Fibroblast of skin of right quadriceps (primary cell): Measurements from ENCODE around the gene KCNQ1.

Source experiments
- DNase-seq: peaks from one replicate; pipeline ENCODE4 v3.0.0-alpha.2; 2013

Gene KCNQ1

DNA sequence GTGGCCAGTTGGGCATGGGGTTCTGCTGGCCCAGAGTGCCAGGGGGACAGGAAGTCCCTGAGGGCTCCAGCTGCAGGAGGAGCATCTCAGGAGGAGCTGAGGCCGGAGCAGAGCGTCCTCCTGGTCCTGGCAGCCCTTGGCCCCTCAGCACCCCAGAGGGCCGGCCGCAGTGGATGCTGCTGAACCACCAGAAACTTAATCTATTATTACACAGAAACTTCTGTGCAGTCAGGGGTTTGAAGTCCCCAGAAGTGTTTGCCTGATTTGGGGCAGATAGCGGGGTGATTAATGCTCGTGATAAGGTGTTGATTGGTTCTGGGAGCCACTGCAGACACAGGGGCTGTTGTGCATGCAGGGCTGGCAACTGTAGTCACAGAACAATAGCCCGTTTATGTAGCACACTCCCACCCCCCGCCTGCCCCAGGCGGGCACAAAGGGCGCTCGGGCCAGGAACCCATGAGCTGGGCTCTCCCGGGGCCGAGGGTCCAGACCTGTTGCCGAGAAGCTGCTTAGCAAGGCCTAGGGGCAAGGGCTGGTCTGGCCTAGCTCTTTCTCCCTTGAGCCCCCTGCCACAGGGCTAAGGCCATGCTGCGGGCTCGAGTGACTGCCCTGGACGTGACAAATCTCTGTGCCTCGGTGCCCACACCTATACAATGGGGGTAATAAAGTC, 284.0 kb downstream of the KCNQ1 start:
- no peak for DNase-seq

- DNase-seq, result no peak
These were observed 285.0 kb downstream of the KCNQ1 start for GRCh38 chr11:2729841-2730240.

GRCh38 chr11:2730272-2731129, 285.7 kb downstream of the KCNQ1 start:
- DNase-seq, result no peak

GRCh38 chr11:2731130-2732125, 286.6 kb downstream of the KCNQ1 start:
- DNase-seq, result no peak

DNA sequence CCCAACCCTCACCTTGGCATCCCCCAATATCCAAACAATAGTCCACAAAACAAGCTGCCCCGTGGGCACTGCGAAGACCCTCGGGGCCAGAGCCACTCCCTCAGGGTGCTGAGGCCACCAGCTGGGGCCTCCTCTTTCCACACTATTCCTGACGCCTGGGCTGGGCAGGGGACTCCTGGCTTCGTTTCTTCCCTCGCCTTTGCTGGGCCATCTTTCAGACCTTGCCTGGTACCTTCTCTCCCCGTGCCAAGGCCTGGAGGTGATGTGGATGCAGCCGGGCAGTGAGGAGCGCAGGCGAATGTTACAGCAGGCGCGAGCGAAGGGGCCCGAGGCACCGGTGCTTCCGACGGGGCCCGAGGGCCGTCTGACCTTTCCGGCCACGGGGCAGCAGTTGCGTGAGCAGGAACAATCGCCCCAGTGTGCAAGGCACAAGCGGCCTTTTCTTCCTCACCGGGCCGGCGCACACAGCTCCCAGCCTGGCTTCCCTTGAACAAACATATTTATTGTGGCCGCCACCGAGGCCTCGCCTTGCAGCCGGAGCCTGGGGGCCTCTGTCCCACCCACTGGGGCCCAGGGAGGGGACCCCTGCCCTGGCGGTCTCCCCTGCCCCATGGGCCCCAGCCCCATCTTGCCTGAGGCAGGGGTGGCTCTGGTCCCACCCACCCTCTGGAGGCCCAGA, 287.6 kb downstream of the KCNQ1 start:
- no peak for DNase-seq

DNA sequence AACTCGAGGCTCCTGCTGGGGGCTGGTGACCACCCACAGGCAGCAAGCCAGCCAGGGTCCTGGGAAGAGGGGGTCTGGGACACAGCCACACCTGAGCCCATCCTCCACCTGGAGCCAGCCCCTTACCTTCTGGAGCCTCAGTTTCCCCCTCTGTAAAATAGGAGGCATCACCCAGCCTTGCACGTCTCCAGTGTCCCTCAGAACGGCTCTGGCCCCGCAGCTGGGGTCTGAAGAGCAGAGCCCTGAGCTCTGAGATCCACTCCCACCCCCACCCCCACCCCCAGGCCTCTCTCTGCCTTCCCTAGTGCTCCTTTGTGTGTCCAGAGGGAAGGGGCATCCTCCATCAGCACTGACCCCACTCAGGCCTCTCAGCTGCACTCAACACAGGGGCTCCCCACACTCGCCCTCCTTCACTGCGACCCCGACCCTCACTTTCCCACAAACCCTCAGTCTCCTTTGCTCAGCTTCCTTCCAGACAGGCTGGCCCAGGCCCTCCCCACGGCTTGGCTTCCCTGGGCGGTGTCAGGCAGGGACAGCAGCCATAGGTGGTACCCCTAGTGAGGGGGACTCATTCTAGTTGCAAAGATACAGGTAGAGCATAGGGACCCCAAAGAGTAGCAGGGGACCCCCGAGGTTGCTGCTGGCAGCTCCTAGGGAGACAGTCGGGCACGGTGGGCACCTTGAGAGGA, 288.3 kb downstream of the KCNQ1 start:
- DNase-seq, result no peak

DNA sequence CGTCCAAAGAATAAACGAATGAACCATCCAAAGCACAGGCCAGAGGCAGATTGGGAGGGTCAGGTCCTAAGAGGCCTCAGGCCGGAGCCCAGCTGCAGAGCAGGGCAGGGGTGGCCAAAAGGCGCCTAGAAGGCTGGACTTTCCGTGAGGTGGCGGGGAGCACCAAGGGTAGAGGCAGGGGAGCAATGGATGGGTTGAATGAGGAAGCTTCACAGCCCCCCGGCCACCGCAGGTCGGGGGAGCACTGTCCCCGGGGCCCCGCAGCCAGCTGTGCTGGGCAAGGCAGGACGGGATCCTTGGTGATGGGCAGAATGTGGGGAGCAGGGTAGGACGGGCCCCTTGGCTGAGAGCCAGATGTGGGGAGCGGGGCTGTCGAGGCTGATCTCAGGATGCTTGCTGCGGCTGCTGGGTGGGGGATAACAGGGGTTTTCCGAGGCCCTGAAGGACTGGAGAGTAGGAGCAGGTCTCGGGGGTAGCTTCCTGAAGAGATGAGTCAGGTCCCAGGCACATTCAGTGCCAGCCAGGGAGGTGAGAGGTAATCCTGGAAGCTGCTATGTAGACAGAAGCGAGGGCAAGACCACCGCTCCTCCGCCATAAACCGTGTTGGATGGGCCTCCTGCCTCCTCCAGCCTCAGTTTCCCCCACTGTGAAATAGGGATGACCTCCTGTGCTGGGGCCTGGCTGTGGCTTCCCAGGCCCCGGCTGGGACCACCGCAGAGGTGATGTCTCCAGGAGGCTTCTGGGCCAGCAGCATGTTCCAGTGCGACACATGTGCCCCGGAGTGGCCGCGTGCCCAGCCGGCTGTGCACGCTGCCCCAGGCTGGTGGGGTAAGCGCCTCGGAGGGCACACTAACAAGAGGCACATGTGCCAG, 289.6 kb downstream of the KCNQ1 start:
- no peak for DNase-seq

DNA sequence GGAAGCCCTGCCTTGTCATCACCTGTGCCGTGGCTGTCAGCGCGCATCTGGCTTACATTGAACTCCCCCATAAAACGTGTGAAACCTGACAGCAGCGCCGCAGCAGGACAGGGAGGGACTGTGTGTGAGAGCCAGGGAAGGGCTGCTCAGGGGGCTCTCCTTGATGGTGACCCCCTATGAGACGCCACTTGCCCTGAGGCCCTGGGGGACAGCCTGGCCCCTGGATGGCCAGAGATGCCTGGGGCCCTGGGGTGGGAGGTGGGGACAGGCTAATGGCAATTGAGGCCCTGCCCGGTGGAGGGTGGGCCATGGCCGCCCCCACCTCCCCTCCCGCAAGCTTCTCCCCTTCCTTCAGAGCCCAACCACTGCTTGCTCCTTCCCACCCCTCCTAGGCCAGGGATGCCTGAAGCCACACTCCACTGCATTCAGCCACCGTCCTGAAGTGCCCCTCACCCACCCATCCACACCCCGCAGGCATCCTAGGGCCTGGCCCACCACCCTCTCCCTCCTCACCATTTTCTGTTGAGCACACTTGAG, 290.3 kb downstream of the KCNQ1 start:
- DNase-seq, result no peak

DNA sequence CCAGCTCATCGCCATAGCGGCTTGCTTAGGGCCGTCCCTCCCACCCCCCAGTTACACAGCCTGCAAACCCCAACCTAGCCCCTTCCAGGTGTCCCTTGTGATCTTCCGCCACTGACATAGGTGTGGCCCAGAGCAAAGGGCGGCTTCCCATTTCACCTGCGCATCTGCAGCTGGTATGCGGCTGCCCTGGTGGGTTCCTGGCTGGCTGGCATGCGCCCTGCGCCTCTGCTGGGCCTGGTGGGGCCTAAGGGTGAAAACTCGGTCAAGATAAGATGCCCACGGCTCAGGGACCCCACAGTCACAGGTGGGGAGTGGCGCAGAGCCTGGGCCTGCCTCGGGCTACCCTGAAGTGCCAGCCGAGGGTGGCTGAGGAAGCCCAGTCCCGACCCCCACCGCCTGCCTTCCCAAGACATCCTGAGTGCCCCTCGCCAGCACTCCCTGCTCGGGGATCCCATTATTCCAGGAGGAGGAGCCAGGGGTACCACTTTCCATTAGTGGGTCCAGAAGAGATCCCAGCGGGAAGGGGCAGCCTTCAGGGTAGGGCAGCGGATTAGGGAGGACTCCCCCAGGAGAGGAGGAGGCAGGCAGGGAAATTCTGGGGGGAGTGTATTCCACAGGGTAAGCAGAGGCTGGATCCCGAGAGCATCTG, 291.9 kb downstream of the KCNQ1 start:
- DNase-seq, result no peak

DNA sequence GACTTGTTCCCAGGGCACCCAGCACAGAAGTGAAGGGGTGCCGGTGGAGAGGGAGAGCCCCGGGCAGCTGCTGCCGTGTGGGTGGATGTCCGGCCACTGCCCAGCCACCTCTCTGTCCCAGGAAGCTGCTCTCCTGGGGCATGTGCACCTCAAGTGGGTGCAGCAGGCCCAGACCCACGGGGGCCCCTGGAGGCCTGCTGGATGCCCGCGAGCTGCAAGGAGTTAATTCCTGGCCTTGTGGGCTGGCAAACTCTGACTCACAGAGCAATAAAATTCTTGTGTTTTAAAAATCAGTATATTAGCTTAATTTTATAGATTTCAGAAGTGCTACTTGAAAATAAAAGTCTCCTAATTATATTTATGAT, 292.4 kb downstream of the KCNQ1 start:
- DNase-seq, result no peak

- no peak for DNase-seq
These were observed 293.1 kb downstream of the KCNQ1 start for GRCh38 chr11:2737866-2738265.

DNA sequence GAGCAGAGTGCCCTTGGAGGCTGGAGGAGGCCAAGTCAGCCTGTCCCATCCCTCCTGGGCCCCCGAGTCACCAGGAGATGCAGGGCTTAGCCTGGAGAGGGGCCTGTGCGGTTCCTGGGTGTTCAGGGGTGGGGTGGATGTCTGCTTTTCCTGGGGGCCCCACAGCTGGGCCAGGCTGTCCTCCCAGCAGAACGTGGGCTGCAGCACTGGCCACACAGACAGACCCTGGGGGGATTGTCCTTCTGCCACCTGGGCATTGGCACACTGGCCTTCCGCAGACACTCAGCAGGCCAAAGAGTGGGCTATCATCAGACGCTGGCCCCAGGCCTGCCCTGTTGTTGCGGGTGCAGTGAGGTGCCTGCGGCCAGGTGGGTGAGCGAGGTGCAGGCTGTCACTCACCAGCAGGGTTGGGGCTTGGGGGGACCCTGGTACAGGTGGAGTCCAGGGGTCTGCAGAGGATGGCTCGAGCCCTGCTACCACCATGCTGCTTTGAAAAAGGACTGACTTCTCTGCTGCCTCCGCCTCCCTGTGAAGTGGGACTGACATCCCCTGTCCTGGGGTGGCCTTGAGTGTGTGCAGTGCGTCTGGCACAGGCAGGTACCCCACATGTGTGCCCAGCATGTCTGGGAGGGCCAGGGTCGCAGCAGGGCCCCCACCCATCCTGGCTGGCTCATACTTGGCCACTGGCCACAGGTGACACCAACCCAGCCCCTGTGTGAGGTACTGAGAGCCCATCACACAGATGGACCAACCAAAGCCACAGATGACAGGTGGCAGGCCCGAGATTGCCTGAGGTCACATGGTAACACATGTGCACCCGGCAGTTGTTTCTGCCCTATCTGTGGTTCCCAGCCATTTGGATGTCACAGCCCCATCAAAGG, 294.0 kb downstream of the KCNQ1 start:
- no peak for DNase-seq

- no peak for DNase-seq
These were observed 294.9 kb downstream of the KCNQ1 start for GRCh38 chr11:2739531-2740274.

DNA sequence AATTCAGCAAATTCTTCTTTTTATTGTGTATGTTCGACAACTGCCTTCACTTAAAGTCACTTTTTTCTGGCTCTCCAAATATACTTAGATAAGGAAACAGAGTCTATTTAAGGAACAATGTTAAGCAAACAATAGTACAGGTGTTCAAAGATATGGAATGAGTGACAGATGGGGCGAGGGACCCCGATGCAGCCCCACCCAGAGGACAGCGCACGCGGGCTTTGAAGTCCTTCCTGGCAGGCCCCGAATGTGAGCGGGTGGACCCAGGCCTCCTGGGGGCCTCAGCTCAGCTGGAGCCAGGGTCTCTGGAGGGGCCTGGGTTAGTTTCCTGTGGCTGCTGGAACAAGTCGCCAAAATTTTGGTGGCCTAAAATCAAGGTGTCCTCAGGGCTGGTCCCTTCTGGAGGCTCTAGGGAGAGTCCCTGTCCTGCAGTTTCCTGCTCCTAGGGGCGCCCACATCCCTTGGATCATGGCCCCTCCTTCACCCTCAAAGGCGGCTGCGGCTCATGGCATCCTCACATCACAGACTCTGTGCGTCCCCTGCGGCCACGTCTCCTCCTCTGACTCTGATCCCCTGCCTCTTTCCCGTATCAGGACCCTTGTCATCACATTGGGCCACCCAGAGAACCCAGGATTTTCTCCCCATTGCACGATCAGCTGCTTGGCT, 295.6 kb downstream of the KCNQ1 start:
- no peak for DNase-seq

DNA sequence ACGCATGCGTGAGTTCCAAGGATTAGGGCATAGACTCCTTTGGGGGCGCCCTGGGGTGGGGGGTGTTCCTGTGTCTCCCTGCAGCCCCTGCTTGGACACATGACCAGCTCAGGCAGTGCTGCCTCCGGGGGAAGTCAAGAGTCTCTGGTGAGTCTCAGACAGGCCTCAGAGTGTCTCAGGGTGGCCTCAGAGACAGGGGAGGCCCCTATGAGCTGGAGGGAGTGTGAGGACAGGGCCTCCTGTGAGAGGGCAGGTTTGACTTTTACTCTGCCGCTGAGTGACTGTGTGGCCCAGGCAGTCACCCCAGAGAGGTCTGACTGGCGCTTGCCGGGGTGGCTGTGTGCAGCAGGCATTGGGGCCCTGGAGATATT, 296.2 kb downstream of the KCNQ1 start:
- DNase-seq, result no peak

DNA sequence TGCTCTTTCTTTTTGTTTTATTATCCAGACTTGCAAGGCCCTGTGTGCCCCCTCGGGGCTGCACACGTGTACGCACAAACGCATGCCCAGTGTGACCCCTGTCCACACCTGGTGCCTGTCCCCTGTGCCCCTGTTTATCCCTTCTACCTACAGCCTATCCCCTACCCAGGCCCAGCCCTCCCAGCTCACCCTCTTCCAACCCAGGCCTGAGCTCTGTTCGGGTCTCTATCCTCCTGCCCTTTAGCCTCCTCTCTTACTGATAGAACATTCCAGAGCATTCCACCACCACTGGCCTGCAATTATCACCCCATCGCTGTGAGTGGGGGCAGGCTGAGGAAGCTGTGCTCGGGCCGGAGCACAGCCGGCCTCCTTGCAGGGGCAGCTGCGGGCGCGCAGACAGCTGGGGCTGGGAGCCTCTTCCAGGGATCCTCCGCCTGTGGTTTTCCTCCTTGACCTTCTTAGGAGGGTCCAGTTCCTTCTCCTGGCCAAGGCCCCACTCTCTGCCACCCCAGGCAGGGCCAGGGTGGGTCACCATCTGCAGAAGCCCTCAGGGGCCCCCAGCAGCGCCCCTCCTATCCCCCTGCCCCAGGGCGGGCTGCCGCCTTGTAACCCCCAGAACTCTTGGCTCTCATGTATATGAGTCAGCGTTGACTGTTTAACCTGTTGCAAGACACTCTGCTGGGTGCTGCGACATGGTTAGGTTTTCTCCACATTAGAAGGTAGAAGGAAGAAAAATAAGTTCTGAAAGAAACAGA, 296.7 kb downstream of the KCNQ1 start:
- peak; percentile 25 for DNase-seq

DNA sequence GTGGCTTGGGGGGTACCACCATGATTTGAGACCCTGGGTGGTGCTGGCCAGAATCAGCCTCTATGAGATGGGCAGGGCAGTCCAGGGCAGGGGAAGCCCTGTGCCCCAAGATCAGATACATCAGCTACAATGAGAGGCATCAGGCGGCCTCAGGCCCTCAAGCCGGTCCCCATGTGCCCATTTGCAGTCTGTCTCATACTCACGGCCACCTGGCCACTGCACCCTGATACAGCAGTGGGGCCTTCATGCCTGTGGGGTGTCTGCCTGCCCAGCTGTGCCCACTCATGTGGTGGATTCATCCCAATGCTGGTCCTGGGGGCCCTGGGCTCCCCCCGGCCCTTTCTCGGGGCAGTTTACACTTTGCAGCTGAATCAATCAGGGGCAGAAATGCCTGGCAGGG, 297.4 kb downstream of the KCNQ1 start:
- no peak for DNase-seq
